PC-3 (cell line): ENCODE results near the gene GPR132. TPM values are rescaled to one million over a fixed set of nuclear protein-coding genes. Genes with fewer than 3 reads are reported as not detected.

Source experiments
- ATAC-seq: fragments of 200-7000 bp; cut with Tn5 transposase; 2 replicates; pipeline ENCODE4 v1.9.1; 2020; ENCODE audit warnings: mild to moderate bottlenecking, moderate library complexity
- BruUV-seq: library from RNA; stranded (reverse); fragments of 400-500 nt; replicated peaks from 2 replicates; lab custom pipeline; 2021; lab: Mats Ljungman, UMichigan
- CTCF ChIA-PET: fragments of 300-600 bp; sonication (Branson Sonifier 250); formaldehyde crosslinking; loops from one replicate; lab custom pipeline; 2022; ENCODE audit warnings: antibody characterized with exemption; lab: Charles Lee
- POLR2A ChIA-PET: fragments of 300-600 bp; sonication (Branson Sonifier 250); formaldehyde crosslinking; loops from one replicate; lab custom pipeline; 2022; ENCODE audit warnings: antibody characterized with exemption; ENCODE audit not compliant: unreplicated experiment; lab: Charles Lee
- DNase-seq: peaks from one replicate; pipeline ENCODE4 v3.0.0-alpha.2; 2015
- H2AFZ ChIP-seq: fragments of 300-600 bp; sonication (generic); 2 replicates; pipeline ENCODE4 v1.6.0; 2016; ENCODE audit warnings: antibody characterized with exemption, low read length
- H3F3A ChIP-seq: fragments of 300-600 bp; sonication (generic); one replicate; pipeline ENCODE4 v1.6.0; 2017; ENCODE audit warnings: antibody characterized with exemption, low read length, control low read depth, mild to moderate bottlenecking; ENCODE audit not compliant: unreplicated experiment
- H3K27ac ChIP-seq: fragments of 300-600 bp; sonication (generic); 2 replicates; pipeline ENCODE4 v1.5.1; 2016; ENCODE audit warnings: mild to moderate bottlenecking, low read length
- H3K27me3 ChIP-seq: fragments of 300-600 bp; sonication (generic); 2 replicates; pipeline ENCODE4 v1.6.1; 2016; ENCODE audit warnings: low read length, mixed read lengths
- H3K36me3 ChIP-seq: fragments of 300-600 bp; sonication (generic); 2 replicates; pipeline ENCODE4 v1.6.1; 2016; ENCODE audit warnings: low read depth, mixed run types, low read length, mixed read lengths
- H3K4me1 ChIP-seq: fragments of 300-600 bp; sonication (generic); 2 replicates; pipeline ENCODE4 v1.5.1; 2016; ENCODE audit warnings: low read length; ENCODE audit not compliant: insufficient read depth
- H3K4me2 ChIP-seq: fragments of 300-600 bp; sonication (generic); 2 replicates; pipeline ENCODE4 v1.6.0; 2016; ENCODE audit warnings: low read length
- H3K4me3 ChIP-seq: fragments of 300-600 bp; sonication (generic); 2 replicates; pipeline ENCODE4 v1.5.1; 2016; ENCODE audit warnings: mild to moderate bottlenecking, low read length, mixed read lengths
- H3K79me2 ChIP-seq: fragments of 300-600 bp; sonication (generic); 2 replicates; pipeline ENCODE4 v1.6.1; 2017; ENCODE audit warnings: low read length, mixed read lengths
- H3K9ac ChIP-seq: fragments of 300-600 bp; sonication (generic); 2 replicates; pipeline ENCODE4 v1.6.0; 2016; ENCODE audit warnings: mild to moderate bottlenecking, low read length
- H3K9me2 ChIP-seq: fragments of 300-600 bp; sonication (generic); replicated peaks from 2 replicates; pipeline ENCODE4 v1.6.1; 2016; ENCODE audit warnings: mixed run types, low read length, mixed read lengths
- H3K9me3 ChIP-seq: fragments of 300-600 bp; sonication (generic); 2 replicates; pipeline ENCODE4 v1.6.1; 2016; ENCODE audit warnings: low read length, mixed read lengths
- H4K20me1 ChIP-seq: fragments of 300-600 bp; sonication (generic); 2 replicates; pipeline ENCODE4 v1.6.1; 2016; ENCODE audit warnings: low read length, mixed read lengths
- EZH2 ChIP-seq: fragments of 300-600 bp; sonication (generic); IDR thresholded peaks from one replicate; pipeline ENCODE4 v1.6.1; 2017; ENCODE audit warnings: antibody characterized with exemption, mild to moderate bottlenecking, low read length; ENCODE audit not compliant: unreplicated experiment
- EZH2phosphoT487 ChIP-seq: fragments of 300-600 bp; sonication (generic); IDR thresholded peaks from 2 replicates; pipeline ENCODE4 v1.6.1; 2018; ENCODE audit warnings: mild to moderate bottlenecking, antibody characterized with exemption, low read length, borderline replicate concordance
- intact Hi-C: fragments of 100-400 bp; cut with micrococcal nuclease; formaldehyde crosslinking; loops from 2 replicates; pipeline ENCODE4 v1.9.0; 2023
- total RNA-seq: library from RNA; depleted of rRNA; stranded (reverse); fragments of >200 nt; gene quantifications from 2 replicates; pipeline ENCODE4 v1.2.3, GENCODE V29; 2014
- TF ChIP-seq, protein P1 (sequence below): fragments of 300-600 bp; sonication (generic); conservative IDR thresholded peaks from 2 replicates; pipeline ENCODE4 v1.5.1; 2017; ENCODE audit warnings: antibody characterized with exemption, low read depth, mild to moderate bottlenecking, low read length

The GPR132 gene
- total RNA-seq, 1 experiment from 2014 or later: 0.04 TPM

DNA sequence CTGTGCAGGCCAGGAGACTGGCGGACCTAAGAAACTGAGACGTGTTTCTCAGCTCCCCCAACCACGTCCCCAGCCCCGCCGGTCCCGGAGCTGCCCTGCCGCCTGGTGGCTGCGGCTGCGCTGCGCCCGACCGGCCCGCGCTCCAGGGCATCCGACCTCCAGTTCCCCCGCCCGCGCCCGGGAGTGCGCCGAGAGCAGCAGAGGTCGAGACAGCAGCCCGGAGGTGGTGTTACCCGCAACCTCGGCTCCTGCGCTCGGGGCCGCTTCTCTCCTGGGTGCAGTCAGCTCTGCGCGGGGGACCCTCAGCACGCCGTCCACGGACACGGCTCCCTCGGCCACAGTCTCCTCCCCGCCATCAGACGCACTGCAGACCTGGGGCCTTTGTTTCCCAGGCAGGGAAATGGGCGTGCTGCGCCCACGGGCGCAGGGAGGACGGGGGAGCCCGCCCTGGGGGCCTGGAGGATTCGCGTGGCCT lies 21.6 kb upstream of the GPR132 start:
- Histone ChIP-seq H3K79me2 (no peaks in the 10 kb centered on the region), H3K9ac (peak overlapping the region; percentile 15; the same call in 1 of the 2 replicates), H3K4me1 (peaks cover 31% of the 10 kb centered on the region), H3K9me3 (no peaks in the 10 kb centered on the region), H3K4me2 (peak overlapping the region; percentile 87), H3F3A (peaks cover 5% of the 10 kb centered on the region), H4K20me1 (no peaks in the 10 kb centered on the region), H3K27me3 (no peaks in the 10 kb centered on the region), H3K36me3 (no peaks in the 10 kb centered on the region), H3K9me2 (no peaks in the 10 kb centered on the region), H2AFZ (peak overlapping the region; percentile 81), H3K27ac (no peak overlapping the region), H3K4me3 (peak overlapping the region; percentile 74)
- no TSS peak for BruUV-seq
- ATAC-seq: peak; percentile 47
- intact Hi-C loops: no loop called here
- ChIA-PET CTCF (interaction anchor here (0.6 to 1.4 kb wide), 3 partner anchors 118 to 318 kb away, joined by 3 to 4 read pairs (median 3); partner anchors contain the start of gene BTBD6), POLR2A (interaction anchor here (0.6 kb wide), 1 partner anchor 66 kb away, joined by 5 read pairs; the partner anchor contains the start of gene CDCA4)
- DNase-seq: peak; percentile 84
- TF ChIP-seq EZH2phosphoT487 (peak; percentile 64), EZH2 (no peak)
- TF ChIP-seq, protein P1, sequence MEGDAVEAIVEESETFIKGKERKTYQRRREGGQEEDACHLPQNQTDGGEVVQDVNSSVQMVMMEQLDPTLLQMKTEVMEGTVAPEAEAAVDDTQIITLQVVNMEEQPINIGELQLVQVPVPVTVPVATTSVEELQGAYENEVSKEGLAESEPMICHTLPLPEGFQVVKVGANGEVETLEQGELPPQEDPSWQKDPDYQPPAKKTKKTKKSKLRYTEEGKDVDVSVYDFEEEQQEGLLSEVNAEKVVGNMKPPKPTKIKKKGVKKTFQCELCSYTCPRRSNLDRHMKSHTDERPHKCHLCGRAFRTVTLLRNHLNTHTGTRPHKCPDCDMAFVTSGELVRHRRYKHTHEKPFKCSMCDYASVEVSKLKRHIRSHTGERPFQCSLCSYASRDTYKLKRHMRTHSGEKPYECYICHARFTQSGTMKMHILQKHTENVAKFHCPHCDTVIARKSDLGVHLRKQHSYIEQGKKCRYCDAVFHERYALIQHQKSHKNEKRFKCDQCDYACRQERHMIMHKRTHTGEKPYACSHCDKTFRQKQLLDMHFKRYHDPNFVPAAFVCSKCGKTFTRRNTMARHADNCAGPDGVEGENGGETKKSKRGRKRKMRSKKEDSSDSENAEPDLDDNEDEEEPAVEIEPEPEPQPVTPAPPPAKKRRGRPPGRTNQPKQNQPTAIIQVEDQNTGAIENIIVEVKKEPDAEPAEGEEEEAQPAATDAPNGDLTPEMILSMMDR: peak; percentile 84

DNA sequence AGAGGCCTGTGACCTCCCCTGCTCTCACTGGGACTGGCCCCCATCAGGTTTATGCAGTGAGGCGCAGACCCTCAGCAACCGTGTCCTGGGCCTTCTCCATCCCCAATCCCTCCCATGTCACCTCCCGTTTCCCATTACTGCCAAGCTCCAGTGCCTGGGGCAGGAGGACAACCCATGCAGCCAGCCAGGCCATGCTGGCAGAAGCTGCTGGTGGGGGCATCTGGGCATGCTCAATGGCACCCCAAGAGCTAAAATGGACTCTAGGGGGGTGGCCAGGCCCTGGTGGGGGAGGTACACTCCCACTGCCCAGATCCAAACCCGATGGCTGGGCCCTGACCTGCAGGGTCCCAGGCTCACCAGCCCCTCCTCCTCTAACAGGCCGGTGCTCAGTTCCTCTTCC lies 20.5 kb upstream of the GPR132 start:
- Histone ChIP-seq H3F3A (peaks cover 2% of the 10 kb centered on the region), H3K4me2 (no peak overlapping the region), H3K9me3 (no peaks in the 10 kb centered on the region), H4K20me1 (no peaks in the 10 kb centered on the region), H3K27ac (no peak overlapping the region), H3K27me3 (no peaks in the 10 kb centered on the region), H2AFZ (no peak overlapping the region), H3K9me2 (no peaks in the 10 kb centered on the region), H3K4me1 (peaks cover 20% of the 10 kb centered on the region), H3K79me2 (no peaks in the 10 kb centered on the region), H3K4me3 (no peak overlapping the region), H3K36me3 (no peaks in the 10 kb centered on the region), H3K9ac (no peak overlapping the region)
- no peak for TF ChIP-seq EZH2
- TF ChIP-seq, protein P1: no peak
- TF ChIP-seq EZH2phosphoT487: no peak
- DNase-seq (no peak), ATAC-seq (no peak)
- intact Hi-C loops: no loop called here
- POLR2A ChIA-PET: no interaction called here
- CTCF ChIA-PET: no interaction called here
- no TSS peak for BruUV-seq
